Activated gamma-delta T cell treated with Interleukin-2 at 50 U/mL for 16 hours (primary cell): ENCODE measurements around the gene LRWD1.
"Not testable (repeated sequence)": the region's sequence is repeated elsewhere in the genome, so short reads cannot be mapped to it uniquely, and the experiment has no call there.

Experiments used
- DNase-seq: peaks from one replicate; pipeline ENCODE4 v3.0.0-alpha.2; 2020

LRWD1 gene

GRCh38 chr7:102469351-102469971 lies 4.7 kb downstream of the LRWD1 start:
- no peak for DNase-seq

- DNase-seq: no peak
Measured at GRCh38 chr7:102469972-102470825, 5.4 kb downstream of the LRWD1 start.

- DNase-seq: no peak
Measured at GRCh38 chr7:102471791-102472125, 7.0 kb downstream of the LRWD1 start.

- DNase-seq: no peak
Measured at GRCh38 chr7:102472126-102473041, 7.6 kb downstream of the LRWD1 start.

- no peak for DNase-seq
Measured at GRCh38 chr7:102473271-102473991, 8.6 kb downstream of the LRWD1 start.

GRCh38 chr7:102474116-102474515 lies 9.3 kb downstream of the LRWD1 start:
- DNase-seq: not testable (repeated sequence)

GRCh38 chr7:102474736-102475435 lies 10.1 kb downstream of the LRWD1 start:
- DNase-seq: peak; percentile 0

GRCh38 chr7:102478314-102479208 lies 13.8 kb downstream of the LRWD1 start, which contains the start of gene POLR2J:
TSS of gene POLR2J (minus strand) at chr7:102478922. CDS start at chr7:102478860, 62 bp downstream.
- peak; percentile 98 for DNase-seq

GRCh38 chr7:102479209-102479584 lies 14.4 kb downstream of the LRWD1 start:
- DNase-seq: not testable (repeated sequence)

- not testable (repeated sequence) for DNase-seq
Measured at GRCh38 chr7:102479982-102480637, 15.3 kb downstream of the LRWD1 start.

- DNase-seq: not testable (repeated sequence)
Measured at GRCh38 chr7:102481962-102482361, 17.2 kb downstream of the LRWD1 start.

- not testable (repeated sequence) for DNase-seq
Measured at GRCh38 chr7:102484317-102484716, 19.5 kb downstream of the LRWD1 start.

- DNase-seq: not testable (repeated sequence)
Measured at GRCh38 chr7:102490529-102491075, 25.8 kb downstream of the LRWD1 start.

GRCh38 chr7:102493220-102493935 lies 28.6 kb downstream of the LRWD1 start:
- not testable (repeated sequence) for DNase-seq

- DNase-seq: peak; percentile 10
Measured at GRCh38 chr7:102494026-102494425, 29.2 kb downstream of the LRWD1 start.

- DNase-seq: not testable (repeated sequence)
Measured at GRCh38 chr7:102494473-102495149, 29.8 kb downstream of the LRWD1 start.

GRCh38 chr7:102496861-102497260 lies 32.1 kb downstream of the LRWD1 start:
- peak; percentile 5 for DNase-seq

- DNase-seq: not testable (repeated sequence)
Measured at GRCh38 chr7:102497308-102497707, 32.5 kb downstream of the LRWD1 start.
